Activated CD4-positive, CD25-positive, alpha-beta regulatory T cell treated with anti-CD3 and anti-CD28 coated beads, Interleukin-2, amount 50 U/mL, for 72 hours (primary cell): Measurements from ENCODE around the gene SLC38A11.

Source experiments
- DNase-seq: peaks from one replicate; pipeline ENCODE4 v3.0.0; 2021

SLC38A11 gene

GRCh38 chr2:164969909-164970690 lies 14.8 kb upstream of the SLC38A11 start:
- no peak for DNase-seq

- DNase-seq, result no peak
Measured at GRCh38 chr2:164967781-164968228, 12.5 kb upstream of the SLC38A11 start.

GRCh38 chr2:164967361-164967760 lies 12.0 kb upstream of the SLC38A11 start:
- DNase-seq, result no peak

- DNase-seq, result no peak
Measured at GRCh38 chr2:164964700-164965099, 9.4 kb upstream of the SLC38A11 start.

- DNase-seq, result no peak
Measured at GRCh38 chr2:164960159-164960558, 4.8 kb upstream of the SLC38A11 start.

- DNase-seq, result no peak
Measured at GRCh38 chr2:164954186-164954585, 1.1 kb downstream of the SLC38A11 start.

GRCh38 chr2:164953279-164953678 lies 2.0 kb downstream of the SLC38A11 start:
- no peak for DNase-seq

- no peak for DNase-seq
Measured at GRCh38 chr2:164952057-164952702, 3.1 kb downstream of the SLC38A11 start.

GRCh38 chr2:164948540-164948939 lies 6.8 kb downstream of the SLC38A11 start:
- no peak for DNase-seq

GRCh38 chr2:164947281-164947680 lies 8.0 kb downstream of the SLC38A11 start:
- no peak for DNase-seq

- DNase-seq, result no peak
Measured at GRCh38 chr2:164943289-164943688, 12.0 kb downstream of the SLC38A11 start.

- DNase-seq, result no peak
Measured at GRCh38 chr2:164937864-164938401, 17.4 kb downstream of the SLC38A11 start.

GRCh38 chr2:164935118-164936101 lies 19.9 kb downstream of the SLC38A11 start:
- DNase-seq, result no peak

GRCh38 chr2:164934401-164935117 lies 20.8 kb downstream of the SLC38A11 start:
- no peak for DNase-seq

GRCh38 chr2:164933671-164934189 lies 21.6 kb downstream of the SLC38A11 start:
- no peak for DNase-seq

GRCh38 chr2:164932377-164932776 lies 22.9 kb downstream of the SLC38A11 start:
- DNase-seq, result no peak

- no peak for DNase-seq
Measured at GRCh38 chr2:164928101-164928673, 27.1 kb downstream of the SLC38A11 start.

- DNase-seq, result no peak
Measured at GRCh38 chr2:164922134-164922533, 33.2 kb downstream of the SLC38A11 start.

- no peak for DNase-seq
Measured at GRCh38 chr2:164920430-164920829, 34.9 kb downstream of the SLC38A11 start.

- no peak for DNase-seq
Measured at GRCh38 chr2:164917296-164917903, 37.9 kb downstream of the SLC38A11 start.

GRCh38 chr2:164915566-164915965 lies 39.8 kb downstream of the SLC38A11 start:
- no peak for DNase-seq
